ENCODE measurements around the gene DCAF8.

The DCAF8 gene

DNA sequence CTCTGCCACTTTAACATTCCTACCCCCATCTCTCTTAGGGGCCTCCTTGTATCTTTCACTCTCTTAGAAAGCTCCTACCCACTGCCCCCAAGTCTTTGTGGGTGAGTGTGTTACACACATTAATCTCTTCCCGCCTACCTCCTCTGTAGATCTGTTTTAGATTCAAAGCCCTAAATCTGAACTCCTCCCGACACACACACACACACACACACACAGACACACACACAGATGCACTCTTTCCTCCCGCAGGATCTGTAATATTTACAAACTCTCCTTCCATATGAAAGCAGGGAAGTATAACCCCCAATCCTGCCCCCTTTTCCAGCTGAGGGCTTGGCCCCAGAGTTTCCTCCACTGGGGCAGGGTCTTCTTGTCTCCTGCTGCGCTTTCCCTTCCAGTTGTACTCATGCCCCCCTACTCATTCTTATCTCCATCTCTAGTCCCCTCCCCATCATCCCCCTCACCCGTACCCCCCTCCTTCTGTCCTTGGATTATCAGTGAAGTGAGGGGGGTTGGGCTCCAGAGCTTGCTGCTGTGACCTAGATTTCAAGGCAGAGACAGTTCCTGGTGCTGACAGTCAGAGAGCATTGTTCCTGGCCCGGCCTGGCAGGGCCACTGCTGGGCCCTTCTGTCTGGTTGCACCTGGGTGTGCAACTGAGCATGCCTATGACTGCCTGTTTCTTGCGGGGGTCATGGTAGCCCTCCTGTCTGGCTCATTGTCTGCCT is 52.9 kb downstream of the DCAF8 start:
- Histone ChIP-seq H3K4me2 (ENCODE audit: low read length) (no peak overlapping the region), H3K36me3 (replicated peaks; ENCODE audit: low read depth, low read length) (peaks cover 78% of the 10 kb centered on the region), H3K27ac (ENCODE audit: low read length) (no peak overlapping the region; the same call in 1 of the 2 replicates), H2AFZ (ENCODE audit: low read depth, low read length) (no peak overlapping the region), H3K4me3 (ENCODE audit: low read length) (no peak overlapping the region), H3K27me3 (ENCODE audit: low read depth, low read length) (no peaks in the 10 kb centered on the region), H3K9me3 (ENCODE audit: insufficient read depth, low read length) (no peaks in the 10 kb centered on the region), H3K79me2 (ENCODE audit: low read length) (peaks cover 67% of the 10 kb centered on the region), H4K20me1 (ENCODE audit: insufficient read depth, low read length) (peaks cover 62% of the 10 kb centered on the region), H3K4me1 (ENCODE audit: low read length) (peaks cover 46% of the 10 kb centered on the region), H3K9ac (ENCODE audit: low read length) (no peak overlapping the region)
- TF ChIP-seq, protein P1, sequence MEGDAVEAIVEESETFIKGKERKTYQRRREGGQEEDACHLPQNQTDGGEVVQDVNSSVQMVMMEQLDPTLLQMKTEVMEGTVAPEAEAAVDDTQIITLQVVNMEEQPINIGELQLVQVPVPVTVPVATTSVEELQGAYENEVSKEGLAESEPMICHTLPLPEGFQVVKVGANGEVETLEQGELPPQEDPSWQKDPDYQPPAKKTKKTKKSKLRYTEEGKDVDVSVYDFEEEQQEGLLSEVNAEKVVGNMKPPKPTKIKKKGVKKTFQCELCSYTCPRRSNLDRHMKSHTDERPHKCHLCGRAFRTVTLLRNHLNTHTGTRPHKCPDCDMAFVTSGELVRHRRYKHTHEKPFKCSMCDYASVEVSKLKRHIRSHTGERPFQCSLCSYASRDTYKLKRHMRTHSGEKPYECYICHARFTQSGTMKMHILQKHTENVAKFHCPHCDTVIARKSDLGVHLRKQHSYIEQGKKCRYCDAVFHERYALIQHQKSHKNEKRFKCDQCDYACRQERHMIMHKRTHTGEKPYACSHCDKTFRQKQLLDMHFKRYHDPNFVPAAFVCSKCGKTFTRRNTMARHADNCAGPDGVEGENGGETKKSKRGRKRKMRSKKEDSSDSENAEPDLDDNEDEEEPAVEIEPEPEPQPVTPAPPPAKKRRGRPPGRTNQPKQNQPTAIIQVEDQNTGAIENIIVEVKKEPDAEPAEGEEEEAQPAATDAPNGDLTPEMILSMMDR (IDR thresholded peaks at IDR 0.05; ENCODE audit: low read depth, low read length), result no peak

- Histone ChIP-seq H3K4me2 (ENCODE audit: low read length) (no peak overlapping the region), H3K36me3 (replicated peaks; ENCODE audit: low read depth, low read length) (peaks cover 70% of the 10 kb centered on the region), H3K79me2 (ENCODE audit: low read length) (peaks cover 64% of the 10 kb centered on the region), H3K4me1 (ENCODE audit: low read length) (peaks cover 53% of the 10 kb centered on the region), H3K9me3 (ENCODE audit: insufficient read depth, low read length) (no peaks in the 10 kb centered on the region), H3K9ac (ENCODE audit: low read length) (no peak overlapping the region), H3K4me3 (ENCODE audit: low read length) (no peak overlapping the region), H3K27ac (ENCODE audit: low read length) (0 out of 2 replicates have a peak overlapping the region, but pooled peaks have one; percentile 96), H2AFZ (ENCODE audit: low read depth, low read length) (no peak overlapping the region), H4K20me1 (ENCODE audit: insufficient read depth, low read length) (peaks cover 62% of the 10 kb centered on the region), H3K27me3 (ENCODE audit: low read depth, low read length) (no peaks in the 10 kb centered on the region)
- no peak for TF ChIP-seq EZH2phosphoT487 (IDR thresholded peaks at IDR 0.05; ENCODE audit: low read depth)
- TF ChIP-seq, protein P1 (IDR thresholded peaks at IDR 0.05; ENCODE audit: low read depth, low read length), result no peak
Measured at GRCh38 chr1:160208557-160209320, 53.6 kb downstream of the DCAF8 start.

- H3K4me1 ChIP-seq (ENCODE audit: low read length), result peaks cover 58% of the 10 kb centered on the region
- no peak overlapping the region; the same call in 1 of the 2 replicates for H3K4me2 ChIP-seq (ENCODE audit: low read length)
- H3K9ac ChIP-seq (ENCODE audit: low read length), result no peak overlapping the region
- peaks cover 62% of the 10 kb centered on the region for H4K20me1 ChIP-seq (ENCODE audit: insufficient read depth, low read length)
- H3K27ac ChIP-seq (ENCODE audit: low read length), result peak overlapping the region; percentile 96; the same call in 1 of the 2 replicates
- no peaks in the 10 kb centered on the region for H3K27me3 ChIP-seq (ENCODE audit: low read depth, low read length)
- no peaks in the 10 kb centered on the region for H3K9me3 ChIP-seq (ENCODE audit: insufficient read depth, low read length)
- H3K4me3 ChIP-seq (ENCODE audit: low read length), result no peak overlapping the region
- no peak overlapping the region for H2AFZ ChIP-seq (ENCODE audit: low read depth, low read length)
- H3K36me3 ChIP-seq (replicated peaks; ENCODE audit: low read depth, low read length), result peaks cover 64% of the 10 kb centered on the region
- TF ChIP-seq, protein P1 (IDR thresholded peaks at IDR 0.05; ENCODE audit: low read depth, low read length), result no peak
- TF ChIP-seq EZH2phosphoT487 (IDR thresholded peaks at IDR 0.05; ENCODE audit: low read depth), result no peak
- peaks cover 64% of the 10 kb centered on the region for H3K79me2 ChIP-seq (ENCODE audit: low read length)
Measured at GRCh38 chr1:160207771-160208556, 54.4 kb downstream of the DCAF8 start.
